H1 (cell line): ENCODE data around the gene TMEM220.

Source experiments
- CTCF ChIP-seq, 3 experiments: IDR thresholded peaks; 1 replicate in 2 of 3; 2 replicates in 1 of 3; pipeline versions ENCODE4 v1.5.1 to v1.6.1; 2011; ENCODE audit warnings: low read length in 3 of 3, mild to moderate bottlenecking in 3 of 3, inconsistent platforms in 2 of 3, low read depth in 1 of 3, moderate library complexity in 1 of 3; ENCODE audit not compliant: insufficient read depth in 1 of 3; ENCODE audit errors: control extremely low read depth in 1 of 3
- EP300 ChIP-seq, 2 experiments: IDR thresholded peaks; 1 replicate in 1 of 2; 2 replicates in 1 of 2; pipeline ENCODE4 v1.6.1; 2011 to 2012; ENCODE audit warnings: low read depth in 2 of 2, low read length in 2 of 2, mild to moderate bottlenecking in 2 of 2, borderline replicate concordance in 1 of 2, inconsistent platforms in 1 of 2, moderate library complexity in 1 of 2
- RAD21 ChIP-seq, 2 experiments: IDR thresholded peaks in 1 of 2; conservative IDR thresholded peaks in 1 of 2; 2 replicates each; pipeline ENCODE4 v1.6.1; 2011; ENCODE audit warnings: low read depth in 2 of 2, low read length in 2 of 2, improper control_type of control experiment in 1 of 2, inconsistent platforms in 1 of 2, mild to moderate bottlenecking in 1 of 2, moderate library complexity in 1 of 2
- SIN3A ChIP-seq, 2 experiments: IDR thresholded peaks in 1 of 2; conservative IDR thresholded peaks in 1 of 2; 2 replicates each; pipeline ENCODE4 v1.6.1; 2011 to 2012; ENCODE audit warnings: low read length in 2 of 2, improper control_type of control experiment in 1 of 2, low read depth in 1 of 2, mild to moderate bottlenecking in 1 of 2
- SP1 ChIP-seq: IDR thresholded peaks from 2 replicates; pipeline ENCODE4 v1.6.1; 2011; ENCODE audit warnings: low read depth, low read length
- YY1 ChIP-seq: IDR thresholded peaks from 2 replicates; pipeline ENCODE4 v1.6.1; 2011; ENCODE audit warnings: low read depth, mild to moderate bottlenecking, low read length
- TF ChIP-seq, protein P1 (sequence below): IDR thresholded peaks from 2 replicates; pipeline ENCODE4 v1.6.1; 2012; ENCODE audit warnings: inconsistent platforms

- TF ChIP-seq EP300 (IDR thresholded peaks at IDR 0.05; ENCODE audit: borderline replicate concordance in 1 of 2, low read depth in 2 of 2, low read length in 2 of 2) (no peak), YY1 (no peak), CTCF (IDR thresholded peaks at IDR 0.05; ENCODE audit: control extremely low read depth in 1 of 3, insufficient read depth in 1 of 3, low read depth in 1 of 3, low read length in 3 of 3) (no peak), SIN3A (conservative IDR thresholded peaks at IDR 0.05 in 1 of 2, IDR thresholded peaks at IDR 0.05 in 1 of 2; ENCODE audit: low read depth in 1 of 2, low read length in 2 of 2) (no peak), SP1 (no peak), RAD21 (IDR thresholded peaks at IDR 0.05 in 1 of 2, conservative IDR thresholded peaks at IDR 0.05 in 1 of 2; ENCODE audit: low read depth in 2 of 2, low read length in 2 of 2) (no peak)
- TF ChIP-seq, protein P1, sequence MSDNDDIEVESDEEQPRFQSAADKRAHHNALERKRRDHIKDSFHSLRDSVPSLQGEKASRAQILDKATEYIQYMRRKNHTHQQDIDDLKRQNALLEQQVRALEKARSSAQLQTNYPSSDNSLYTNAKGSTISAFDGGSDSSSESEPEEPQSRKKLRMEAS, result no peak
Observed at GRCh38 chr17:10755592-10756127, 25.8 kb upstream of the TMEM220 start.
